Kidney (tissue), 14 donors: ENCODE results near the gene FAM118A. TPM values are rescaled to one million over a fixed set of nuclear protein-coding genes. Genes with fewer than 3 reads are reported as not detected.

Source experiments
- DNase-seq, 5 donors: peaks; one replicate each; pipeline ENCODE4 v3.0.0-alpha.2; 2013 to 2020
- FAIRE-seq: peaks from 2 replicates; lab custom pipeline; 2012; peaks lifted over from hg19 to GRCh38; lab: Jason Lieb, UNC
- H3K27ac ChIP-seq, 2 donors: one replicate each; pipeline ENCODE4 v1.7.0; 2013; ENCODE audit warnings: low read depth in 2 of 2, low read length in 2 of 2, inconsistent platforms in 1 of 2
- H3K27me3 ChIP-seq: one replicate; pipeline ENCODE4 v1.7.1; 2013; ENCODE audit warnings: low read length, inconsistent platforms; ENCODE audit not compliant: control insufficient read depth, insufficient read depth
- H3K36me3 ChIP-seq, 3 donors: one replicate each; pipeline versions ENCODE4 v1.7.0 to v1.7.1; 2013; ENCODE audit warnings: low read length in 3 of 3, control low read depth in 1 of 3, inconsistent platforms in 1 of 3; ENCODE audit not compliant: insufficient read depth in 3 of 3, control insufficient read depth in 2 of 3
- H3K4me1 ChIP-seq, 3 donors: one replicate each; pipeline versions ENCODE4 v1.7.0 to v1.7.1; 2013; ENCODE audit warnings: low read length in 3 of 3, inconsistent platforms in 1 of 3, low read depth in 1 of 3; ENCODE audit not compliant: control insufficient read depth in 2 of 3, insufficient read depth in 2 of 3
- H3K4me3 ChIP-seq, 3 donors: one replicate each; pipeline versions ENCODE4 v1.7.0 to v1.8.1; 2013; ENCODE audit warnings: low read length in 3 of 3, control low read depth in 1 of 3, inconsistent platforms in 1 of 3
- H3K9ac ChIP-seq, 3 donors: one replicate each; pipeline versions ENCODE4 v1.7.0 to v1.7.1; 2013; ENCODE audit warnings: low read length in 3 of 3, control low read depth in 1 of 3, inconsistent platforms in 1 of 3
- H3K9me3 ChIP-seq, 3 donors: one replicate each; pipeline versions ENCODE4 v1.7.0 to v1.7.1; 2013; ENCODE audit warnings: low read length in 3 of 3, control low read depth in 1 of 3, inconsistent platforms in 1 of 3; ENCODE audit not compliant: control insufficient read depth in 2 of 3, insufficient read depth in 1 of 3
- intact Hi-C: fragments of 100-400 bp; cut with DNase I; formaldehyde crosslinking; loops from one replicate; pipeline ENCODE4 v1.11.1; 2022
- polyA plus RNA-seq: library from polyadenylated mRNA; stranded (reverse); fragments of 350-450 nt; fragmentation: Illumina TruSeq; extraction: RNeasy Lipid Tissue Mini Kit (QIAGEN cat#74804); gene quantifications from one replicate; pipeline ENCODE4 v1.2.3, GENCODE V29; 2014; ENCODE audit warnings: low read depth, low replicate concordance; ENCODE audit not compliant: insufficient read depth
- total RNA-seq: library from RNA; stranded (reverse); fragmentation: NEBNext Ultra II Directional; extraction: Animal tissue kit (Norgen Biotek cat#: 25700); gene quantifications from one replicate; pipeline ENCODE4 v1.2.1, GENCODE V29; 2021
- TF ChIP-seq, protein P1 (sequence below): IDR thresholded peaks from 3 replicates; pipeline ENCODE4 v1.5.1; 2012; ENCODE audit warnings: mild to moderate bottlenecking, moderate library complexity, borderline replicate concordance; ENCODE audit not compliant: insufficient read depth; ENCODE audit errors: extremely low read depth
- donor health status: control.
- donor health status: control.
- donor health status: control.
- donor health status: control.
- donor health status: control.
- donor health status: DM: yes; HTN: yes; CAD: no.
- donor health status: Normal renal cell carcinoma (clear cell type).

FAM118A gene
- total and polyA plus RNA-seq, 2 donors from 2014 or later, result 5.7 to 13.0 TPM

GRCh38 chr22:45314786-45315185 is 5.1 kb downstream of the FAM118A start:
- Histone ChIP-seq H3K27me3 (no peaks in the 10 kb centered on the region), H3K36me3 (no peaks in the 10 kb centered on the region), H3K9me3 (no peaks in the 10 kb centered on the region), H3K27ac (no peak overlapping the region), H3K4me1 (peaks cover 0 to 10% (median 0%) of the 10 kb centered on the region in 3 donors), H3K4me3 (no peak overlapping the region), H3K9ac (no peak overlapping the region)
- DNase-seq, result peak in 1 of 5 donors; percentile 2
- intact Hi-C loops, result no loop called here
- TF ChIP-seq, protein P1, sequence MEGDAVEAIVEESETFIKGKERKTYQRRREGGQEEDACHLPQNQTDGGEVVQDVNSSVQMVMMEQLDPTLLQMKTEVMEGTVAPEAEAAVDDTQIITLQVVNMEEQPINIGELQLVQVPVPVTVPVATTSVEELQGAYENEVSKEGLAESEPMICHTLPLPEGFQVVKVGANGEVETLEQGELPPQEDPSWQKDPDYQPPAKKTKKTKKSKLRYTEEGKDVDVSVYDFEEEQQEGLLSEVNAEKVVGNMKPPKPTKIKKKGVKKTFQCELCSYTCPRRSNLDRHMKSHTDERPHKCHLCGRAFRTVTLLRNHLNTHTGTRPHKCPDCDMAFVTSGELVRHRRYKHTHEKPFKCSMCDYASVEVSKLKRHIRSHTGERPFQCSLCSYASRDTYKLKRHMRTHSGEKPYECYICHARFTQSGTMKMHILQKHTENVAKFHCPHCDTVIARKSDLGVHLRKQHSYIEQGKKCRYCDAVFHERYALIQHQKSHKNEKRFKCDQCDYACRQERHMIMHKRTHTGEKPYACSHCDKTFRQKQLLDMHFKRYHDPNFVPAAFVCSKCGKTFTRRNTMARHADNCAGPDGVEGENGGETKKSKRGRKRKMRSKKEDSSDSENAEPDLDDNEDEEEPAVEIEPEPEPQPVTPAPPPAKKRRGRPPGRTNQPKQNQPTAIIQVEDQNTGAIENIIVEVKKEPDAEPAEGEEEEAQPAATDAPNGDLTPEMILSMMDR, result no peak
- no peak for FAIRE-seq

DNA sequence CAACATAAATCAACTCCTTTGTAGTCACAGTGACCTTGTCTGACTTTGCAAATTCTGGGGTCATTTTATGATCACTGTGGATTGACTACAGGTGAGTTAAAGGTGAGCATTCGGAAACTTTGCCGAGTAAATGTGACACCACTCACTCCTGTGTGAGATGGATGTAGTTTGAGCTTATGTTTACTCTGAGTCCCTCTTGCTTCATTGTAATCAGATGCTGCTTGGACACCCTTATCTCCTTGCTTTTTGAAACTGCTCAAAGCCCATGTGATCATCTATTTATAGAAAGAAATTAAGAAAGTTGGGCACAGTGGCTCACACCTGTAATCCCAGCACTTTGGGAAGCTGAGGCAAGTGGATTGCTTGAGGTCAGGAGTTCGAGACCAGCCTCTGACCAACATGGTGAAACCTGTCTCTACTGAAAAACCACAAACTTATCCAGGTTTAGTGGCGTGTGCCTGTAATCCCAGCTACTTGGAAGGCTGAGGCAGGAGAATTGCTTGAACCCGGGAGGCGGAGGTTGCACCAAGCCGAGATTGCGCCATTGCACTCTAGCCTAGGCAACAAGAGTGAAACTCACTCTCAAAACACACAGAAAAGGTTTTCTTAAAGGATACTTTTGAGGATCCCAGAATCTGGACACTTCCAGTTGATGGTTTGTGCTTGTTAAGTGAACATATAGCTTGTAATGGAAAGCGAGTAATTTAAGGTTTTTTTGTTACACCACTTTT is 7.2 kb downstream of the FAM118A start:
- Histone ChIP-seq H3K27me3 (no peaks in the 10 kb centered on the region), H3K4me1 (peaks cover 0 to 2% (median 0%) of the 10 kb centered on the region in 3 donors), H3K36me3 (no peaks in the 10 kb centered on the region), H3K27ac (peak overlapping the region in 1 of 2 donors; percentile 11), H3K4me3 (no peak overlapping the region), H3K9me3 (no peaks in the 10 kb centered on the region), H3K9ac (no peak overlapping the region)
- intact Hi-C loops, result no loop called here
- FAIRE-seq (no peak), DNase-seq (no peak)
- TF ChIP-seq, protein P1, result no peak

GRCh38 chr22:45317551-45318167 is 7.9 kb downstream of the FAM118A start:
- no peaks in the 10 kb centered on the region for H3K9me3 ChIP-seq
- peak in 2 of 5 donors; percentile 34 to 54 for DNase-seq
- peaks cover 0 to 2% (median 0%) of the 10 kb centered on the region in 3 donors for H3K4me1 ChIP-seq
- TF ChIP-seq, protein P1, result peak; percentile 21
- no peak overlapping the region for H3K4me3 ChIP-seq
- intact Hi-C loops, result no loop called here
- FAIRE-seq, result no peak
- peak overlapping the region in 1 of 3 donors; percentile 2 for H3K9ac ChIP-seq
- peaks cover 0 to 2% (median 0%) of the 10 kb centered on the region in 3 donors for H3K36me3 ChIP-seq
- peak overlapping the region; percentile 11 to 65 for H3K27ac ChIP-seq
- H3K27me3 ChIP-seq, result no peaks in the 10 kb centered on the region
